HG02885 (cell line): ENCODE measurements around the gene STIMATE.

ENCODE experiments used
- ATAC-seq: cut with Tn5 transposase; IDR thresholded peaks from one replicate; pipeline ENCODE4 v1.9.1; 2021; ENCODE audit warnings: mild to moderate bottlenecking; ENCODE audit not compliant: unreplicated experiment, poor library complexity

The STIMATE gene

GRCh38 chr3:52794612-52795099 lies 102.7 kb downstream of the STIMATE start, which contains the start of gene ITIH3:
TSS of gene ITIH3 (plus strand) at chr3:52794796. CDS start at chr3:52794804, 8 bp downstream.
- ATAC-seq = no peak

- no peak for ATAC-seq
These were observed 103.4 kb downstream of the STIMATE start for GRCh38 chr3:52793702-52794611.

GRCh38 chr3:52792961-52793695 lies 104.2 kb downstream of the STIMATE start:
- no peak for ATAC-seq

- no peak for ATAC-seq
These were observed 104.9 kb downstream of the STIMATE start for GRCh38 chr3:52792413-52792812.

- ATAC-seq = no peak
These were observed 105.4 kb downstream of the STIMATE start for GRCh38 chr3:52791928-52792327.

- ATAC-seq = no peak
These were observed 106.0 kb downstream of the STIMATE start for GRCh38 chr3:52791366-52791765.

- no peak for ATAC-seq
These were observed 106.6 kb downstream of the STIMATE start for GRCh38 chr3:52790741-52791140.

GRCh38 chr3:52790337-52790736 lies 107.0 kb downstream of the STIMATE start:
- ATAC-seq = no peak

- no peak for ATAC-seq
These were observed 107.7 kb downstream of the STIMATE start for GRCh38 chr3:52789746-52790040.

GRCh38 chr3:52788890-52789745 lies 108.2 kb downstream of the STIMATE start:
- no peak for ATAC-seq

GRCh38 chr3:52787672-52788625 lies 109.4 kb downstream of the STIMATE start:
- ATAC-seq = no peak

- ATAC-seq = no peak
These were observed 110.1 kb downstream of the STIMATE start for GRCh38 chr3:52787246-52787645.
